ENCODE results near the gene ADK. TPM values are rescaled to one million over a fixed set of nuclear protein-coding genes. Genes with fewer than 3 reads are reported as not detected.

Gene ADK
- total RNA-seq, 1 experiment from 2014 or later = 26.8 TPM

DNA sequence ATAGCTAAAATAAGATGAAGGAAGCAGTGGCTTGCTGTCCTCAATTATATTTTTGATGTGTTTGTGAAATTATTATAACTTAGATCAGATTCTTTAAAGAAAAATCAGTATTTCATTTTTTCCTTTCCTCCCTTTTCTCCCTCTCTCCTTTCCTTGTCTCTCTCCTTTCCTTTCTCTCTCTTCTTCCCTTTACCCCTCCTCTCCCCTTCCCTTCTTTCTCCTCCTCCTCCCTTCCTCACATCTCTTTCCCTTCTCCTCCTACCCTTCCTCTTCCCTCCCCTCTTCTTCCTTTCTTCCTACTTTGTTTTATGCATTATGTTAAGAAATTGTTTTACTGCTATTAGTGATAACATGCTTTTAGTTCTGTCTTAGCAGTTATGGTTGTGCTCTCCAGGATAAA is 171.5 kb downstream of the ADK start:
- H3K27me3 ChIP-seq (ENCODE audit: insufficient read depth, low read length) = no peaks in the 10 kb centered on the region
- no peak overlapping the region for H2AFZ ChIP-seq (ENCODE audit: low read length)
- H3T11ph ChIP-seq (ENCODE audit: low read length) = no peak overlapping the region
- no peaks in the 10 kb centered on the region for H3K79me2 ChIP-seq (ENCODE audit: insufficient read depth, low read length)
- Mint-ChIP-seq H3K9me3 (peaks cover 0 to 5% of the 10 kb centered on the region in 2 experiments; a peak in 2 of 5 replicates), H3K36me3 (ENCODE audit: insufficient read depth in 1 of 3, low read depth in 3 of 3) (peaks cover 0 to 6% (median 5%) of the 10 kb centered on the region in 3 experiments; a peak in 3 of 7 replicates), H3K4me3 (no peak overlapping the region), H3K4me1 (peaks cover 0 to 10% of the 10 kb centered on the region in 2 experiments; a peak in 1 of 4 replicates), H3K27me3 (ENCODE audit: low read depth) (no peaks in the 10 kb centered on the region), H3K27ac (no peak overlapping the region; a peak in 1 of 7 replicates)
- TF ChIP-seq, protein P1, sequence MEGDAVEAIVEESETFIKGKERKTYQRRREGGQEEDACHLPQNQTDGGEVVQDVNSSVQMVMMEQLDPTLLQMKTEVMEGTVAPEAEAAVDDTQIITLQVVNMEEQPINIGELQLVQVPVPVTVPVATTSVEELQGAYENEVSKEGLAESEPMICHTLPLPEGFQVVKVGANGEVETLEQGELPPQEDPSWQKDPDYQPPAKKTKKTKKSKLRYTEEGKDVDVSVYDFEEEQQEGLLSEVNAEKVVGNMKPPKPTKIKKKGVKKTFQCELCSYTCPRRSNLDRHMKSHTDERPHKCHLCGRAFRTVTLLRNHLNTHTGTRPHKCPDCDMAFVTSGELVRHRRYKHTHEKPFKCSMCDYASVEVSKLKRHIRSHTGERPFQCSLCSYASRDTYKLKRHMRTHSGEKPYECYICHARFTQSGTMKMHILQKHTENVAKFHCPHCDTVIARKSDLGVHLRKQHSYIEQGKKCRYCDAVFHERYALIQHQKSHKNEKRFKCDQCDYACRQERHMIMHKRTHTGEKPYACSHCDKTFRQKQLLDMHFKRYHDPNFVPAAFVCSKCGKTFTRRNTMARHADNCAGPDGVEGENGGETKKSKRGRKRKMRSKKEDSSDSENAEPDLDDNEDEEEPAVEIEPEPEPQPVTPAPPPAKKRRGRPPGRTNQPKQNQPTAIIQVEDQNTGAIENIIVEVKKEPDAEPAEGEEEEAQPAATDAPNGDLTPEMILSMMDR (conservative IDR thresholded peaks at IDR 0.05) = no peak
- no peak overlapping the region for H3K56ac ChIP-seq (ENCODE audit: insufficient read length, low read depth, low read length)
- no peak overlapping the region for H2BK5ac ChIP-seq (ENCODE audit: insufficient read length, low read length)
- no peak overlapping the region for H2BK12ac ChIP-seq (ENCODE audit: insufficient read length, low read depth, low read length)
- H4K5ac ChIP-seq (ENCODE audit: insufficient read length, low read depth, low read length) = no peak overlapping the region
- H2AK5ac ChIP-seq (ENCODE audit: insufficient read length, low read length) = no peak overlapping the region
- H2BK120ac ChIP-seq (ENCODE audit: low read depth, low read length, poor library complexity, severe bottlenecking) = no peak overlapping the region
- no peak overlapping the region for H4K8ac ChIP-seq (replicated peaks; ENCODE audit: insufficient read length, low read depth, low read length)
- no peaks in the 10 kb centered on the region for H3K9me3 ChIP-seq (ENCODE audit: control insufficient read depth, low read depth, low read length)
- H3K79me1 ChIP-seq (ENCODE audit: insufficient read depth, low read depth, low read length, poor library complexity, severe bottlenecking) = no peaks in the 10 kb centered on the region
- no peak overlapping the region for H3K9ac ChIP-seq (ENCODE audit: extremely low read depth, insufficient read length, low read length)
- DNase-seq = no peak
- H3K18ac ChIP-seq (ENCODE audit: insufficient read length, low read depth, low read length) = no peak overlapping the region
- no peak overlapping the region for H3K23ac ChIP-seq (ENCODE audit: insufficient read length, low read depth, low read length)
- no peak overlapping the region for H3K4me2 ChIP-seq (ENCODE audit: insufficient read depth, insufficient read length, low read length)
- H3K4me1 ChIP-seq (ENCODE audit: insufficient read depth, low read length) = no peaks in the 10 kb centered on the region
- no peaks in the 10 kb centered on the region for H4K20me1 ChIP-seq (ENCODE audit: control insufficient read depth, insufficient read depth, insufficient read length)
- H4K91ac ChIP-seq (ENCODE audit: insufficient read length, low read depth, low read length) = no peak overlapping the region
- H3K4ac ChIP-seq (ENCODE audit: low read depth, low read length) = no peak overlapping the region
- no peaks in the 10 kb centered on the region for H3K23me2 ChIP-seq (ENCODE audit: insufficient read length, low read depth, low read length, poor library complexity, severe bottlenecking)
- H2BK20ac ChIP-seq (ENCODE audit: low read depth, low read length, poor library complexity, severe bottlenecking) = no peak overlapping the region
- no peak overlapping the region for H3K27ac ChIP-seq (ENCODE audit: insufficient read length, low read depth, low read length)
- H3K14ac ChIP-seq (ENCODE audit: insufficient read depth, low read length) = no peak overlapping the region
- H2BK15ac ChIP-seq (ENCODE audit: low read depth, low read length) = no peak overlapping the region
